HG03108 (cell line): ENCODE measurements around the gene PCDHA10.
"Not testable (repeated sequence)": the region's sequence is repeated elsewhere in the genome, so short reads cannot be mapped to it uniquely, and the experiment has no call there.

Experiments used
- ATAC-seq: cut with Tn5 transposase; IDR thresholded peaks from one replicate; pipeline ENCODE4 v1.9.1; 2021; ENCODE audit warnings: moderate library complexity; ENCODE audit not compliant: unreplicated experiment

The PCDHA10 gene

DNA sequence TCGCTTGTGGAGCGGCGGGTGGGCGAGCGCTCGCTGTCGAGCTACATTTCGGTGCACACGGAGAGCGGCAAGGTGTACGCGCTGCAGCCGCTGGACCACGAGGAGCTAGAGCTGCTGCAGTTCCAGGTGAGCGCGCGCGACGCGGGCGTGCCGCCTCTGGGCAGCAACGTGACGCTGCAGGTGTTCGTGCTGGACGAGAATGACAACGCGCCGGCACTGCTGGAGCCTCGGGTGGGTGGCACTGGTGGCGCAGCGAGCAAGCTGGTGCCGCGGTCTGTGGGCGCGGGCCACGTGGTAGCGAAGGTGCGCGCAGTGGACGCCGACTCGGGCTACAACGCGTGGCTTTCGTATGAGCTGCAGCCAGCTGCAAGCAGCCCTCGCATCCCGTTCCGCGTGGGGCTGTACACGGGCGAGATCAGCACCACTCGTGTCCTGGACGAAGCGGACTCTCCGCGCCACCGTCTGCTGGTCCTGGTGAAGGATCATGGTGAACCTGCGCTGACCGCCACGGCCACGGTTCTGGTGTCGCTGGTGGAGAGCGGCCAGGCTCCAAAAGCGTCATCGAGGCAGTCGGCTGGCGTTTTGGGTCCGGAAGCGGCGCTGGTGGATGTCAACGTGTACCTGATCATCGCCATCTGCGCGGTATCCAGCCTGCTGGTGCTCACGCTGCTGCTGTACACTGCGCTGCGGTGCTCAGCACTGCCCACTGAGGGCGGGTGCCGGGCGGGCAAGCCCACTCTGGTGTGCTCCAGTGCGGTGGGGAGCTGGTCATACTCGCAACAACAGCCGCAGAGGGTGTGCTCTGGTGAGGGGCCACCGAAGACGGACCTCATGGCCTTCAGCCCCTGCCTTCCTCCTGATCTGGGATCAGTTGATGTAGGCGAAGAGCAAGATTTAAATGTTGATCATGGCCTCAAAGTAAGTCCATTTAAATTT lies 12.6 kb upstream of the PCDHA10 start:
- ATAC-seq = no peak

GRCh38 chr5:140848139-140849102 lies 7.3 kb upstream of the PCDHA10 start, which contains the start of gene PCDHA9:
Gene PCDHA9, plus strand, starts transcription at chr5:140848382. Its CDS starts 114 bp downstream, at chr5:140848496.
- ATAC-seq = not testable (repeated sequence)

GRCh38 chr5:140849831-140850634 lies 5.7 kb upstream of the PCDHA10 start:
- not testable (repeated sequence) for ATAC-seq

- no peak for ATAC-seq
Measured at GRCh38 chr5:140857177-140857986, 1.7 kb downstream of the PCDHA10 start.

DNA sequence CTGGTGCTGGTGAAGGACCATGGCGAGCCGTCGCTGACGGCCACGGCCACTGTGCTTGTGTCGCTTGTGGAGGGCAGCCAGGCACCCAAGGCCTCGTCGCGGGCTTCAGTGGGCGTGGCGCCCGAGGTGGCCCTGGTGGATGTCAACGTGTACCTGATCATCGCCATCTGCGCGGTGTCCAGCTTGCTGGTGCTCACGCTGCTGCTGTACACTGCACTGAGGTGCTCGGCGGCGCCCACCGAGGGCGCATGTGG lies 2.2 kb downstream of the PCDHA10 start:
- no peak for ATAC-seq

DNA sequence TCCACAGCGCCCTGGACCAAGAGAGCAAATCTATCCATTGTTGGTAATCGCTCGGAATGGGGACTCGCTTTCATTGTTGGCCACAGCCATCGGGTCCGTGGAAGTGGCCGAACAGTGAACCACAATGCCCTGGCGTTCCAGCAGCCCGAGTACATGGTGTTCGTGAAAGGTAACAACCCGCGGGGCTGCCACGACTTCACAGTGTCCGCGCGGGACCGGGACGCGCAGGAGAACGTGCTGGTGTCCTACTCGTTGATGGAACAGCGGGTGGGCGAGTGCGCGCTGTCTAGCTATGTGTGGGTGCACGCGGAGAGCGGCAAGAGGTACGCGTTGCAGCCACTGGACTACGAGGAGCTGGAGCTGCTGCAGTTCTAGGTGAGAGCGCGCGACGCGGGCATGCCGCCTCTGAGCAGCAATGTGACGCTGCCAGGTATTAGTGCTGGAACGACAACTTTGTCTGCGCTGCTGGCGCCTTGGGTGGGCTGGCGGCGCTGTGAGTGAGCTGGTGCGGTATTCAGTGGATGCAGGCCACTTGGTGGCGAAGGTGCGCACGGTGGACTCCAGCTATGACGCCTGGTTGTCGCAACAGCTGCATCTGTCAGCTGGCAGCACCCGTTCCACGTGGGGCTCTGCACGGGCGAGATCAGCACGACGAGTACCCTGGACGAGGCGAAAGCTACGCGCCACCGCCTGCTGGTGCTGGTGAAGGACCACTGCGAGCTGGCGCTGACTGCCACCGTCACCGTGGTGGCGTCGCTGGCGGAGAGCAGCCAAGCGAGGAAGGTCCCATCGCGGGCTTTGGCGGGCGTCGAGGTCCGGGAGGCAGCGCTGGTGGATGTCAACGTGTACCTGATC lies 7.0 kb downstream of the PCDHA10 start:
- no peak for ATAC-seq

- no peak for ATAC-seq
Measured at GRCh38 chr5:140868721-140869554, 13.2 kb downstream of the PCDHA10 start, which contains the start of gene PCDHA11. Gene PCDHA11, plus strand, starts transcription at chr5:140868957. Its CDS starts 147 bp downstream, at chr5:140869104.

- no peak for ATAC-seq
Measured at GRCh38 chr5:140869555-140869886, 13.8 kb downstream of the PCDHA10 start.

- no peak for ATAC-seq
Measured at GRCh38 chr5:140870221-140871201, 14.8 kb downstream of the PCDHA10 start.

- ATAC-seq = no peak
Measured at GRCh38 chr5:140875085-140876065, 19.7 kb downstream of the PCDHA10 start, which contains the start of gene PCDHA12. Gene PCDHA12, plus strand, starts transcription at chr5:140875308. Its CDS starts 165 bp downstream, at chr5:140875473.

DNA sequence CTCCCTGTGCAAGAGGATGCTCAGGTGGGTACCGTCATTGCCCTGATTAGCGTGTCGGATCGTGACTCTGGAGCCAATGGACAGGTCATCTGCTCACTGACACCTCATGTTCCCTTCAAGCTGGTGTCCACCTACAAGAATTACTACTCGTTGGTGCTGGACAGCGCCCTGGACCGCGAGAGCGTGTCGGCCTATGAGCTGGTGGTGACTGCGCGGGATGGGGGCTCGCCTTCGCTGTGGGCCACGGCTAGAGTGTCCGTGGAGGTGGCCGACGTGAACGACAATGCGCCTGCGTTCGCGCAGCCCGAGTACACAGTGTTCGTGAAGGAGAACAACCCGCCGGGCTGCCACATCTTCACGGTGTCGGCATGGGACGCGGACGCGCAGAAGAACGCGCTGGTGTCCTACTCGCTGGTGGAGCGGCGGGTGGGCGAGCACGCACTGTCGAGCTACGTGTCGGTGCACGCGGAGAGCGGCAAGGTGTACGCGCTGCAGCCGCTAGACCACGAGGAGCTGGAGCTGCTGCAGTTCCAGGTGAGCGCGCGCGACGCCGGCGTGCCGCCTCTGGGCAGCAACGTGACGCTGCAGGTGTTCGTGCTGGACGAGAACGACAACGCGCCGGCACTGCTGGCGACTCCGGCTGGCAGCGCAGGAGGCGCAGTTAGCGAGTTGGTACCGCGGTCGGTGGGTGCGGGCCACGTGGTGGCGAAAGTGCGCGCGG lies 21.0 kb downstream of the PCDHA10 start:
- not testable (repeated sequence) for ATAC-seq

- ATAC-seq = no peak
Measured at GRCh38 chr5:140877262-140877581, 21.5 kb downstream of the PCDHA10 start.

GRCh38 chr5:140881889-140882590 lies 26.3 kb downstream of the PCDHA10 start, which contains the start of gene PCDHA13:
Gene PCDHA13, plus strand, starts transcription at chr5:140882124. Its CDS starts 145 bp downstream, at chr5:140882269.
- no peak for ATAC-seq

DNA sequence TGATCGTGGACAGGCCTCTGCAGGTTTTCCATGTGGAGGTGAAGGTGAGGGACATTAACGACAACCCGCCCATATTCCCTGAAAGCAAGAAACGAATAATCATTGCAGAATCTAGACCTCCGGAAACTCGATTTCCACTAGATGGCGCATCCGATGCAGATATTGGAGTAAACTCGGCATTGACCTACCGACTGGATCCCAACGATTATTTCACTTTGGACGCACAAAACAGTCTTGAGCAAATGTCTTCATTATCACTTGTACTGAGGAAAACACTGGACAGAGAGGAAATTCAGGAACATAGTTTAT lies 26.8 kb downstream of the PCDHA10 start:
- no peak for ATAC-seq

- no peak for ATAC-seq
Measured at GRCh38 chr5:140883373-140883772, 27.7 kb downstream of the PCDHA10 start.
